ENCODE measurements around the gene MFGE8.

MFGE8 gene

GRCh38 chr15:88902846-88903245 is 10.3 kb downstream of the MFGE8 start:
- FAIRE-seq = no peak
- TF ChIP-seq POLR2AphosphoS5 (IDR thresholded peaks at IDR 0.05; ENCODE audit: low read depth, low read length) (no peak), POLR2A (IDR thresholded peaks at IDR 0.05; ENCODE audit: low read depth, low read length) (no peak), TAF1 (IDR thresholded peaks at IDR 0.05; ENCODE audit: borderline replicate concordance, low read depth, low read length) (no peak)
- DNase-seq (ENCODE audit: insufficient read length) = no peak

GRCh38 chr15:88902221-88902835 is 10.9 kb downstream of the MFGE8 start:
- TF ChIP-seq POLR2A (IDR thresholded peaks at IDR 0.05; ENCODE audit: low read depth, low read length) = no peak
- TF ChIP-seq TAF1 (IDR thresholded peaks at IDR 0.05; ENCODE audit: borderline replicate concordance, low read depth, low read length) = no peak
- no peak for TF ChIP-seq POLR2AphosphoS5 (IDR thresholded peaks at IDR 0.05; ENCODE audit: low read depth, low read length)
- DNase-seq (ENCODE audit: insufficient read length) (no peak), FAIRE-seq (no peak)

- TF ChIP-seq TAF1 (IDR thresholded peaks at IDR 0.05; ENCODE audit: borderline replicate concordance, low read depth, low read length) (no peak), POLR2AphosphoS5 (IDR thresholded peaks at IDR 0.05; ENCODE audit: low read depth, low read length) (no peak), POLR2A (IDR thresholded peaks at IDR 0.05; ENCODE audit: low read depth, low read length) (no peak)
- DNase-seq (ENCODE audit: insufficient read length) (no peak), FAIRE-seq (no peak)
These were observed 11.5 kb downstream of the MFGE8 start for GRCh38 chr15:88901508-88902220.

GRCh38 chr15:88900982-88901418 is 12.2 kb downstream of the MFGE8 start:
- DNase-seq (ENCODE audit: insufficient read length) = no peak
- TF ChIP-seq POLR2A (IDR thresholded peaks at IDR 0.05; ENCODE audit: low read depth, low read length) = no peak
- no peak for TF ChIP-seq POLR2AphosphoS5 (IDR thresholded peaks at IDR 0.05; ENCODE audit: low read depth, low read length)
- no peak for TF ChIP-seq TAF1 (IDR thresholded peaks at IDR 0.05; ENCODE audit: borderline replicate concordance, low read depth, low read length)
- FAIRE-seq = no peak

- DNase-seq (ENCODE audit: insufficient read length) (no peak), FAIRE-seq (no peak)
- TF ChIP-seq POLR2AphosphoS5 (IDR thresholded peaks at IDR 0.05; ENCODE audit: low read depth, low read length) (no peak), TAF1 (IDR thresholded peaks at IDR 0.05; ENCODE audit: borderline replicate concordance, low read depth, low read length) (no peak), POLR2A (IDR thresholded peaks at IDR 0.05; ENCODE audit: low read depth, low read length) (no peak)
These were observed 12.7 kb downstream of the MFGE8 start for GRCh38 chr15:88900309-88900981.

GRCh38 chr15:88899251-88899650 is 13.9 kb downstream of the MFGE8 start:
- FAIRE-seq = no peak
- no peak for TF ChIP-seq TAF1 (IDR thresholded peaks at IDR 0.05; ENCODE audit: borderline replicate concordance, low read depth, low read length)
- no peak for TF ChIP-seq POLR2AphosphoS5 (IDR thresholded peaks at IDR 0.05; ENCODE audit: low read depth, low read length)
- TF ChIP-seq POLR2A (IDR thresholded peaks at IDR 0.05; ENCODE audit: low read depth, low read length) = no peak
- no peak for DNase-seq (ENCODE audit: insufficient read length)

GRCh38 chr15:88898736-88899135 is 14.4 kb downstream of the MFGE8 start:
- DNase-seq (ENCODE audit: insufficient read length) = no peak
- TF ChIP-seq POLR2A (IDR thresholded peaks at IDR 0.05; ENCODE audit: low read depth, low read length) (no peak), POLR2AphosphoS5 (IDR thresholded peaks at IDR 0.05; ENCODE audit: low read depth, low read length) (no peak), TAF1 (IDR thresholded peaks at IDR 0.05; ENCODE audit: borderline replicate concordance, low read depth, low read length) (no peak)
- no peak for FAIRE-seq

GRCh38 chr15:88897456-88898194 is 15.6 kb downstream of the MFGE8 start:
- TF ChIP-seq TAF1 (IDR thresholded peaks at IDR 0.05; ENCODE audit: borderline replicate concordance, low read depth, low read length) (no peak), POLR2AphosphoS5 (IDR thresholded peaks at IDR 0.05; ENCODE audit: low read depth, low read length) (no peak), POLR2A (IDR thresholded peaks at IDR 0.05; ENCODE audit: low read depth, low read length) (no peak)
- FAIRE-seq (peak; percentile 60), DNase-seq (ENCODE audit: insufficient read length) (no peak)

- DNase-seq (ENCODE audit: insufficient read length) (no peak), FAIRE-seq (no peak)
- TF ChIP-seq TAF1 (IDR thresholded peaks at IDR 0.05; ENCODE audit: borderline replicate concordance, low read depth, low read length) (no peak), POLR2A (IDR thresholded peaks at IDR 0.05; ENCODE audit: low read depth, low read length) (no peak)
These were observed 16.1 kb downstream of the MFGE8 start for GRCh38 chr15:88897142-88897455.

GRCh38 chr15:88896333-88897033 is 16.7 kb downstream of the MFGE8 start:
- DNase-seq (ENCODE audit: insufficient read length) (no peak), FAIRE-seq (no peak)
- TF ChIP-seq POLR2AphosphoS5 (IDR thresholded peaks at IDR 0.05; ENCODE audit: low read depth, low read length) = no peak
- TF ChIP-seq TAF1 (IDR thresholded peaks at IDR 0.05; ENCODE audit: borderline replicate concordance, low read depth, low read length) = no peak
- TF ChIP-seq POLR2A (IDR thresholded peaks at IDR 0.05; ENCODE audit: low read depth, low read length) = no peak

Data from GM12892 (cell line).